Erythroblast (primary cell): ENCODE data around the gene AGRP.
A peak's percentile ranks its signal among the peaks of the same experiment; 100 is the strongest.
"Not testable (repeated sequence)": the region's sequence is repeated elsewhere in the genome, so short reads cannot be mapped to it uniquely, and the experiment has no call there.

Experiments
- DNase-seq, 2 experiments: peaks; one replicate each; lab custom pipeline; 2025; lab: John Stamatoyannopoulos, UW
- GATA1 ChIP-seq: IDR thresholded peaks from 2 replicates; pipeline ENCODE4 v1.6.1; 2011; ENCODE audit warnings: low read depth, mild to moderate bottlenecking, control low read depth, low read length, moderate library complexity
- POLR2A ChIP-seq: IDR thresholded peaks from 2 replicates; pipeline ENCODE4 v1.6.1; 2011; ENCODE audit warnings: mild to moderate bottlenecking, low read length

Gene AGRP

GRCh38 chr16:67517661-67518423 lies 34.5 kb upstream of the AGRP start:
- TF ChIP-seq GATA1 (no peak), POLR2A (no peak)
- no peak for DNase-seq

GRCh38 chr16:67517155-67517445 lies 33.8 kb upstream of the AGRP start:
- TF ChIP-seq POLR2A (no peak), GATA1 (no peak)

GRCh38 chr16:67516296-67517154 lies 33.2 kb upstream of the AGRP start:
- DNase-seq: no peak
- TF ChIP-seq POLR2A (no peak), GATA1 (no peak)

More at GRCh38 chr16:67517155-67517445, 33.8 kb upstream of the AGRP start:
- DNase-seq: no peak

- DNase-seq: peak; percentile 84 to 88
- TF ChIP-seq POLR2A (no peak), GATA1 (no peak)
These were observed 31.1 kb upstream of the AGRP start for GRCh38 chr16:67514382-67514828.

- DNase-seq: not testable (repeated sequence)
These were observed 30.5 kb upstream of the AGRP start for GRCh38 chr16:67513892-67514291.

- TF ChIP-seq GATA1 (no peak), POLR2A (no peak)
- no peak for DNase-seq
These were observed 25.7 kb upstream of the AGRP start for GRCh38 chr16:67509016-67509415.

- no peak for DNase-seq
- no peak for TF ChIP-seq POLR2A
- TF ChIP-seq GATA1: no peak
These were observed 23.1 kb upstream of the AGRP start for GRCh38 chr16:67506468-67506867.

- peak; percentile 51 to 55 for DNase-seq
- no peak for TF ChIP-seq GATA1
- TF ChIP-seq POLR2A: no peak
These were observed 21.0 kb upstream of the AGRP start for GRCh38 chr16:67504031-67505021.

GRCh38 chr16:67499106-67499505 lies 15.8 kb upstream of the AGRP start:
- DNase-seq: no peak
- no peak for TF ChIP-seq POLR2A

GRCh38 chr16:67490335-67491096 lies 7.2 kb upstream of the AGRP start:
- no peak for TF ChIP-seq GATA1
- no peak for TF ChIP-seq POLR2A
- no peak for DNase-seq

GRCh38 chr16:67489401-67490083 lies 6.2 kb upstream of the AGRP start:
- no peak for DNase-seq

GRCh38 chr16:67487561-67487960 lies 4.2 kb upstream of the AGRP start:
- not testable (repeated sequence) for DNase-seq

More at GRCh38 chr16:67489401-67490083, 6.2 kb upstream of the AGRP start:
- TF ChIP-seq GATA1 (no peak), POLR2A (no peak)

- DNase-seq: no peak
- TF ChIP-seq POLR2A: no peak
- TF ChIP-seq GATA1: no peak
These were observed 3.5 kb upstream of the AGRP start for GRCh38 chr16:67486805-67487204.
